ENCODE measurements around the gene DCAF5. TPM values are rescaled to one million over a fixed set of nuclear protein-coding genes. Genes with fewer than 3 reads are reported as not detected.

Gene DCAF5
- total RNA-seq, 4 donors from 2014 or later = 42.2 to 53.7 (median 51.1) TPM

DNA sequence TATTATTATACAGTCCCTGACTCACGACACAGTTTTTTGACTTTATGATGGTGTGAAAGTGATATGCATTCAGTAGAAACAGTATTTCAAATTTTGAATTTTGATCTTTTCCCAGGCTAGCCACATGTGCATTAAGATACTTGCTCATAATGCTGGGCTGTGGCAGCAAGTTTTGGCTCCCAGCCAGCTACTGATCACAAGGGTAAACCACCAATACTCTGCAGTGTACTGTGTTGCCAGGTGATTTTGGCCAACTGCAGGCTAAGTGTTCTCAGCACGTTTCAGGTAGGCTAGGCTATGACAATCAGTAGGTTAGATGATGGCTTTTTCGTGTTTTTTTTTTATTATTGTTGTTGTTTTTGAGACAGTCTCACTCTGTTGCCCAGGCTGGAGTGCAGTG lies 104.5 kb downstream of the DCAF5 start:
- peaks cover 0 to 95% (median 52%) of the 10 kb centered on the region in 4 donors for H3K4me1 ChIP-seq
- H3K9me3 ChIP-seq = no peaks in the 10 kb centered on the region
- H3K4me3 ChIP-seq = no peak overlapping the region
- TF ChIP-seq CTCF (IDR thresholded peaks at IDR 0.05) (no peak), EP300 (IDR thresholded peaks at IDR 0.05) (no peak)
- H3K27me3 ChIP-seq = no peaks in the 10 kb centered on the region
- DNase-seq (ENCODE audit: low spot score in 2 of 2) = no peak
- peak overlapping the region in 2 of 4 donors; percentile 84 to 87 for H3K27ac ChIP-seq
- peaks cover 0 to 8% (median 0%) of the 10 kb centered on the region in 3 donors for H3K36me3 ChIP-seq
- 88 to 93% methylated on average over 3 of the region's 3 CpGs for WGBS, 2 donors

GRCh38 chr14:69047255-69047654 lies 105.7 kb downstream of the DCAF5 start:
- WGBS, 2 donors = 91 to 96% methylated on average over 1 of the region's 1 CpG

GRCh38 chr14:69046476-69046860 lies 106.5 kb downstream of the DCAF5 start:
- Histone ChIP-seq H3K27ac (peak overlapping the region; percentile 30 to 84 (median 64)), H3K4me3 (no peak overlapping the region), H3K4me1 (peaks cover 0 to 93% (median 57%) of the 10 kb centered on the region in 4 donors), H3K9me3 (no peaks in the 10 kb centered on the region), H3K27me3 (peaks cover 0 to 5% of the 10 kb centered on the region in 2 donors), H3K36me3 (no peaks in the 10 kb centered on the region)
- TF ChIP-seq EP300 (IDR thresholded peaks at IDR 0.05) (peak in 1 of 2 donors; percentile 61), POLR2A (IDR thresholded peaks at IDR 0.05) (no peak), CTCF (IDR thresholded peaks at IDR 0.05) (no peak)
- peak in 1 of 2 donors; percentile 55 for DNase-seq (ENCODE audit: low spot score in 2 of 2)
- 29 to 34% methylated on average over 7 of the region's 7 CpGs for WGBS, 2 donors

More at GRCh38 chr14:69047255-69047654, 105.7 kb downstream of the DCAF5 start:
- H3K27me3 ChIP-seq = no peaks in the 10 kb centered on the region
- DNase-seq (ENCODE audit: low spot score in 2 of 2) = no peak
- no peaks in the 10 kb centered on the region for H3K9me3 ChIP-seq
- H3K27ac ChIP-seq = peak overlapping the region in 2 of 4 donors; percentile 75 to 84
- no peak overlapping the region for H3K4me3 ChIP-seq
- no peaks in the 10 kb centered on the region for H3K36me3 ChIP-seq
- TF ChIP-seq EP300 (IDR thresholded peaks at IDR 0.05) = no peak
- TF ChIP-seq CTCF (IDR thresholded peaks at IDR 0.05) = no peak
- no peak for TF ChIP-seq POLR2A (IDR thresholded peaks at IDR 0.05)
- peaks cover 0 to 98% (median 55%) of the 10 kb centered on the region in 4 donors for H3K4me1 ChIP-seq

DNA sequence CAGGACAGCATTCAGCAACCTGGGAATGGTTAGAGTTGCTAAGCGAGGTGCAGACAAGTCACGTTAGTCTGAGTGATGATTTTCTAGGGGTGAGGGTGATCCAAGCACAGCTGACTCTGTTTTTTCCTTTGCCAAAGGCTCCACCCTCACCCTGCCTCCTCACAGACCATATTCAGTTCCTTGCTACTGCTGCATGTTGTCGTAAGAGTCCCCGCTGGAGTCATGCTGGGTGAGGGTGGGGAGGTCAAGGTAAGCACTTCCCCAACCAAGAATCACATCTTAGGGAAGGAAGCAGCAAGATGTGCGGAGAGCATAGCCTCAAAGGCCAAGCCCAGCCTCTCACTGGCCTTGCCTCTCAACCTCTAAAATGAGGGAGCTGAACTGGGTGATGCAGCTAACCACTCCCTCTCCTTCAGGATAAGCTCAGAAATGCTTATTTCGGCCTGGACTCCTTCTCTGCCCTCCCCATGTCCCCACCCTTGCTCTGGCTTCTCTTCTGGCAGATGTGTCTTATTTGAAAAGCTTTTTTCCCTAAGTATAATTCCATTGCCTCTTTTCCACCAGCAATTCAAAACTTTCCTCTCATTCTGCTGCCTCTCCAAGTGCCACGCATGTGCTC lies 107.0 kb downstream of the DCAF5 start:
- Histone ChIP-seq H3K4me1 (peaks cover 0 to 88% (median 55%) of the 10 kb centered on the region in 4 donors), H3K9me3 (no peaks in the 10 kb centered on the region), H3K36me3 (no peaks in the 10 kb centered on the region), H3K4me3 (no peak overlapping the region), H3K27ac (peak overlapping the region; percentile 30 to 84 (median 64)), H3K27me3 (peaks cover 0 to 6% of the 10 kb centered on the region in 2 donors)
- WGBS, 2 donors = 46 to 59% methylated on average over 7 of the region's 7 CpGs
- TF ChIP-seq POLR2A (IDR thresholded peaks at IDR 0.05) = no peak
- peak in 1 of 2 donors; percentile 8 for TF ChIP-seq EP300 (IDR thresholded peaks at IDR 0.05)
- TF ChIP-seq CTCF (IDR thresholded peaks at IDR 0.05) = no peak
- no peak for DNase-seq (ENCODE audit: low spot score in 2 of 2)

- Histone ChIP-seq H3K4me1 (peaks cover 0 to 79% (median 49%) of the 10 kb centered on the region in 4 donors), H3K9me3 (no peaks in the 10 kb centered on the region), H3K27me3 (peaks cover 0 to 6% of the 10 kb centered on the region in 2 donors), H3K4me3 (no peak overlapping the region), H3K27ac (peak overlapping the region; percentile 30 to 84 (median 64)), H3K36me3 (no peaks in the 10 kb centered on the region)
- WGBS, 2 donors = 61 to 77% methylated on average over 5 to 6 of the region's 6 CpGs
- TF ChIP-seq CTCF (IDR thresholded peaks at IDR 0.05) (no peak), EP300 (IDR thresholded peaks at IDR 0.05) (no peak), POLR2A (IDR thresholded peaks at IDR 0.05) (no peak)
- DNase-seq (ENCODE audit: low spot score in 2 of 2) = no peak
These were observed 107.9 kb downstream of the DCAF5 start for GRCh38 chr14:69044965-69045555.

All from tibial nerve (tissue), 4 donors.